Type B pancreatic cell (in vitro differentiated cells): Measurements from ENCODE around the gene ZNF444. TPM values are rescaled to one million over a fixed set of nuclear protein-coding genes. Genes with fewer than 3 reads are reported as not detected.

Experiments used
- DNase-seq: peaks from one replicate; pipeline ENCODE4 v3.0.0; 2021; ENCODE audit warnings: mixed read lengths; ENCODE audit not compliant: unreplicated experiment; ENCODE audit errors: extremely low spot score
- H3K27ac Mint-ChIP-seq: 2 replicates; pipeline ENCODE4 v1.8.0; 2021; ENCODE audit warnings: mild to moderate bottlenecking, mixed read lengths
- H3K27me3 Mint-ChIP-seq: 2 replicates; pipeline ENCODE4 v1.8.0; 2021; ENCODE audit warnings: mixed read lengths
- H3K36me3 Mint-ChIP-seq: 2 replicates; pipeline ENCODE4 v1.8.0; 2021; ENCODE audit warnings: mixed read lengths
- H3K4me1 Mint-ChIP-seq: one replicate; pipeline ENCODE4 v1.8.0; 2021; ENCODE audit warnings: mixed read lengths; ENCODE audit not compliant: unreplicated experiment
- H3K4me3 Mint-ChIP-seq: 2 replicates; pipeline ENCODE4 v1.8.0; 2021; ENCODE audit warnings: mild to moderate bottlenecking, mixed read lengths
- H3K9me3 Mint-ChIP-seq: 2 replicates; pipeline ENCODE4 v1.8.0; 2021; ENCODE audit warnings: mixed read lengths
- total RNA-seq: library from RNA; stranded (reverse); gene quantifications from 2 replicates; pipeline ENCODE4 v1.2.1, GENCODE V29; 2021; ENCODE audit warnings: low replicate concordance
- TF ChIP-seq, protein P1 (sequence below): fragments of 200-600 bp; sonication (generic); conservative IDR thresholded peaks from 2 replicates; pipeline ENCODE4 v1.5.0; 2021; ENCODE audit warnings: antibody characterized with exemption, mild to moderate bottlenecking

The ZNF444 gene
- total RNA-seq, 1 donor from 2014 or later = 40.7 TPM

DNA sequence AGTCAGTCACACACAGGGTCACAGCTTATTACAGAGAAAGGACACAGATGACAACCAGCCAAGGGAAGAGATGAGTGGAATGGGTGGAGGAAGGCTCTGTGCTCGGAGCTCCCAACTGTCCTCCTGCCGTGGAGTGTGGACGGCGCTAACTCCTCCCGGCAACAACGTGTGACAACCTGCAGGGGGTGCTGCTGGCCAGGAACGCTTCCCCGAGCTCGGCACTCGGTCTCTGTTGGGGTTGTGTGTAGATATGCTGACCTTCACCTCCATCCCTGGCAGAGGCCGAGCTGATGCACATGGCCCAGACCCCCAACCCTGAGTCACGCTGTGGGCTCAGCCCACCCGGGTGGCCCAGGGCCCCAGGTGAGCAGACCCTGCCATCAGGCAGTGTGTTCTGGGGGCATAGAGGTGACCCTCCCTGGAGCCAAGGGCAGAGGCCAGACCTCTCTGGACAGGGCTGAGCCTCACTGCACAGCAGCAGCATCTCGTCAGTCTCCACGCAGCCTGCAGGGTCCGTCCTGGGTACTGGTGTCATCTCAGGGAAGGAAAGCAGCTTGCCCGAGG lies 14.1 kb downstream of the ZNF444 start:
- H3K36me3 Mint-ChIP-seq = peaks cover 31% of the 10 kb centered on the region
- peaks cover 17% of the 10 kb centered on the region for H3K4me1 Mint-ChIP-seq
- H3K4me3 Mint-ChIP-seq = no peak overlapping the region
- no peaks in the 10 kb centered on the region for H3K9me3 Mint-ChIP-seq
- TF ChIP-seq, protein P1, sequence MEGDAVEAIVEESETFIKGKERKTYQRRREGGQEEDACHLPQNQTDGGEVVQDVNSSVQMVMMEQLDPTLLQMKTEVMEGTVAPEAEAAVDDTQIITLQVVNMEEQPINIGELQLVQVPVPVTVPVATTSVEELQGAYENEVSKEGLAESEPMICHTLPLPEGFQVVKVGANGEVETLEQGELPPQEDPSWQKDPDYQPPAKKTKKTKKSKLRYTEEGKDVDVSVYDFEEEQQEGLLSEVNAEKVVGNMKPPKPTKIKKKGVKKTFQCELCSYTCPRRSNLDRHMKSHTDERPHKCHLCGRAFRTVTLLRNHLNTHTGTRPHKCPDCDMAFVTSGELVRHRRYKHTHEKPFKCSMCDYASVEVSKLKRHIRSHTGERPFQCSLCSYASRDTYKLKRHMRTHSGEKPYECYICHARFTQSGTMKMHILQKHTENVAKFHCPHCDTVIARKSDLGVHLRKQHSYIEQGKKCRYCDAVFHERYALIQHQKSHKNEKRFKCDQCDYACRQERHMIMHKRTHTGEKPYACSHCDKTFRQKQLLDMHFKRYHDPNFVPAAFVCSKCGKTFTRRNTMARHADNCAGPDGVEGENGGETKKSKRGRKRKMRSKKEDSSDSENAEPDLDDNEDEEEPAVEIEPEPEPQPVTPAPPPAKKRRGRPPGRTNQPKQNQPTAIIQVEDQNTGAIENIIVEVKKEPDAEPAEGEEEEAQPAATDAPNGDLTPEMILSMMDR = peak; percentile 60
- no peak overlapping the region for H3K27ac Mint-ChIP-seq
- H3K27me3 Mint-ChIP-seq = peaks cover 3% of the 10 kb centered on the region
- no peak for DNase-seq

DNA sequence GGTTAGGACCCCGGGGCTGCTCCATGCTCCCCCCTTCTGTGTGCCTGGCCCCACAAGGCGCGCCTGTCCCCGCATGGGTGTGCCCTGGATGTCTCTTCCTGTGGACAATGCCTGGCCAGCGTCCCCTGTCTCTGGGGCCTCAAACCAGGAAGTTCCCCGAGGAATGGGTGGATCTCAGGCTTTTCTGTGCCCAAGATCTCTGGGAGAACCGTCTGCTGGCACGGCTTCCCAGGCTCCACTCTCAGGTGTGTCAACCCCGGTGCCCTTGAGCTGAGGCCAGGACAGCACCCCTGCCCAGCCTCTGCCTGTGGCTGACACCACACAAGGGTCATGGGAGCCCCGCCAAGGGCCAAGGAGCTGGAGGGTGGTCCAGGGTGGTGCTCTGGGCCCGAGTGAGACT lies 15.7 kb downstream of the ZNF444 start:
- no peak for DNase-seq
- TF ChIP-seq, protein P1 = no peak
- H3K4me3 Mint-ChIP-seq = no peak overlapping the region
- H3K27me3 Mint-ChIP-seq = peaks cover 3% of the 10 kb centered on the region
- H3K27ac Mint-ChIP-seq = no peak overlapping the region
- H3K4me1 Mint-ChIP-seq = peaks cover 17% of the 10 kb centered on the region
- H3K36me3 Mint-ChIP-seq = peaks cover 27% of the 10 kb centered on the region
- H3K9me3 Mint-ChIP-seq = no peaks in the 10 kb centered on the region

DNA sequence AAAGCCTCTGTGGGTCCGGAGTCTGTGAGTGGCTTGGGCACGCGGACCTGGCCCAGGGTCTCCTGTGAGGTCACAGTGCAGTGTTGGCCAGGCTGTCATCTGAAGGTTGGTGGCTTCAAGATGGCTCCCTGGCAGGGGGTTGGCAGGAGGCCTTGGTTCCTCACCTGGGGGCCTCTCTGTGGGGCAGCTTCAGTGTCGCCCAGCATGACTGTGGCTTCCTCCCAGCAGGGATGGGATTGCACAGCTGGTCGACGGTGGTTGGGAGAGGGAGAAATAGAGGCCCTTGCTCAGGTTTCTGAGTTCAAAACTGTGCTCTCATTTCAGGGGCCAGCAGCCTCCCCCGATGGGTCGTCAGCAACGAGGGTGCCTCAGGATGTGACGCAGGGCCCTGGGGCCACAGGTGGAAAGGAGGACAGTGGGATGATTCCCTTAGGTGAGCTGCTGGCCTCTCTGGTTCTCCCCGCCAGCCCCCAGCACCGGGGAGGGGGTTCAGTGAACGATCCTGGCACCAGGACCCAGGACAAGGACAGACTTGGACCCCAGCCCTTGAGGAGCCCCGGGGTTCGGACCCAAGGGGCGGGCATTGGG lies 17.2 kb downstream of the ZNF444 start:
- H3K4me1 Mint-ChIP-seq = peaks cover 8% of the 10 kb centered on the region
- no peak overlapping the region for H3K4me3 Mint-ChIP-seq
- peaks cover 27% of the 10 kb centered on the region for H3K36me3 Mint-ChIP-seq
- H3K27me3 Mint-ChIP-seq = peaks cover 3% of the 10 kb centered on the region
- H3K9me3 Mint-ChIP-seq = no peaks in the 10 kb centered on the region
- TF ChIP-seq, protein P1 = no peak
- DNase-seq = no peak
- no peak overlapping the region for H3K27ac Mint-ChIP-seq

DNA sequence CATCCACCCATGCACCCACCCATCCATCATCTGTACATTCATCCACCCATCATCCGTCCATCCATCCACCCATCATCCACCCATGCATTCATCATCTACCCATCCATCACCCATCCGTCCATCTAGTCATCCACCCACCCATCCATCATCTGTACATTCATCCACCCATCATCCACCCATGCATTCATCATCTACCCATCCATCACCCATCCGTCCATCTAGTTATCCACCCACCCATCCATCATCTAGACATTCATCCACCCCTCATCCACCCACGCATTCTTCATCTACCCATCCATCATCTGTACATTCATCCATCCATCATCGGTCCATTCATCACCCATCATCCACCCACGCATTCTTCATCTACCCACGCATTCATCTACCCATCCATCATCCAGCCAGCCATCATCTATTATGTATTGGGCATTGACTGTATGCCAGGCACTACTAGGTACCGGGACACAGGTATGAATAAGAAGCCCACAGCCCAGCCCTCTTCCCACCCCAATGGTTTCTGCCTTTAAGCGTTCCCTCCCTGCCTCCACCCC lies 18.0 kb downstream of the ZNF444 start:
- Mint-ChIP-seq H3K36me3 (peaks cover 19% of the 10 kb centered on the region), H3K27ac (no peak overlapping the region)

GRCh38 chr19:56159622-56160271 lies 18.7 kb downstream of the ZNF444 start:
- Mint-ChIP-seq H3K4me1 (no peaks in the 10 kb centered on the region), H3K36me3 (peaks cover 19% of the 10 kb centered on the region), H3K4me3 (no peak overlapping the region), H3K9me3 (no peaks in the 10 kb centered on the region), H3K27me3 (peaks cover 3% of the 10 kb centered on the region), H3K27ac (no peak overlapping the region)
- DNase-seq = no peak
- TF ChIP-seq, protein P1 = no peak

More for the DNA sequence above, 18.0 kb downstream of the ZNF444 start:
- H3K4me1 Mint-ChIP-seq = no peaks in the 10 kb centered on the region
- H3K4me3 Mint-ChIP-seq = no peak overlapping the region
- TF ChIP-seq, protein P1 = no peak
- no peaks in the 10 kb centered on the region for H3K9me3 Mint-ChIP-seq
- H3K27me3 Mint-ChIP-seq = peaks cover 3% of the 10 kb centered on the region
- DNase-seq = no peak
